ENCODE measurements around the gene RBM33.
"Not testable (repeated sequence)": the region's sequence is repeated elsewhere in the genome, so short reads cannot be mapped to it uniquely, and the experiment has no call there.

RBM33 gene

GRCh38 chr7:155665957-155666287, 21.5 kb downstream of the RBM33 start:
- no peak for DNase-seq

GRCh38 chr7:155667241-155667829, 22.9 kb downstream of the RBM33 start:
- DNase-seq: no peak

- no peak for DNase-seq
These were observed 25.4 kb downstream of the RBM33 start for GRCh38 chr7:155669717-155670505.

- DNase-seq: no peak
These were observed 26.1 kb downstream of the RBM33 start for GRCh38 chr7:155670521-155670920.

GRCh38 chr7:155674556-155674955, 30.1 kb downstream of the RBM33 start:
- DNase-seq: no peak

- no peak for DNase-seq
These were observed 31.6 kb downstream of the RBM33 start for GRCh38 chr7:155676052-155676451.

- DNase-seq: no peak
These were observed 33.2 kb downstream of the RBM33 start for GRCh38 chr7:155677688-155678087.

- no peak for DNase-seq
These were observed 35.7 kb downstream of the RBM33 start for GRCh38 chr7:155680124-155680523.

- DNase-seq: no peak
These were observed 36.4 kb downstream of the RBM33 start for GRCh38 chr7:155680864-155681263.

- DNase-seq: no peak
These were observed 37.2 kb downstream of the RBM33 start for GRCh38 chr7:155681663-155682062.

GRCh38 chr7:155682484-155682883, 38.0 kb downstream of the RBM33 start:
- no peak for DNase-seq

- no peak for DNase-seq
These were observed 38.6 kb downstream of the RBM33 start for GRCh38 chr7:155683098-155683497.

- DNase-seq: no peak
These were observed 39.3 kb downstream of the RBM33 start for GRCh38 chr7:155683714-155684113.

- DNase-seq: no peak
These were observed 40.1 kb downstream of the RBM33 start for GRCh38 chr7:155684543-155684942.

- no peak for DNase-seq
These were observed 40.8 kb downstream of the RBM33 start for GRCh38 chr7:155685070-155685790.

GRCh38 chr7:155685791-155686160, 41.3 kb downstream of the RBM33 start:
- DNase-seq: no peak

- DNase-seq: not testable (repeated sequence)
These were observed 42.3 kb downstream of the RBM33 start for GRCh38 chr7:155686620-155687324.

GRCh38 chr7:155688237-155688636, 43.8 kb downstream of the RBM33 start:
- not testable (repeated sequence) for DNase-seq

GRCh38 chr7:155690655-155691054, 46.2 kb downstream of the RBM33 start:
- not testable (repeated sequence) for DNase-seq

GRCh38 chr7:155692317-155692716, 47.9 kb downstream of the RBM33 start:
- DNase-seq: no peak

GRCh38 chr7:155693826-155694225, 49.4 kb downstream of the RBM33 start:
- DNase-seq: no peak

GRCh38 chr7:155694851-155695250, 50.4 kb downstream of the RBM33 start:
- no peak for DNase-seq

GRCh38 chr7:155696747-155697146, 52.3 kb downstream of the RBM33 start:
- no peak for DNase-seq

GRCh38 chr7:155698633-155699032, 54.2 kb downstream of the RBM33 start:
- no peak for DNase-seq
